Lower leg skin (tissue), 3 donors: ENCODE results near the gene CTSS.

Source experiments
- CTCF ChIP-seq, 3 donors: fragments of 450-650 bp; IDR thresholded peaks; one replicate each; pipeline ENCODE4 v1.5.1; 2016; ENCODE audit warnings: antibody characterized with exemption in 3 of 3, mild to moderate bottlenecking in 3 of 3, moderate library complexity in 2 of 3
- POLR2A ChIP-seq, 2 donors: fragments of 450-650 bp; IDR thresholded peaks; one replicate each; pipeline ENCODE4 v1.6.1; 2016 to 2017; ENCODE audit warnings: antibody characterized with exemption in 2 of 2, mild to moderate bottlenecking in 1 of 2, moderate library complexity in 1 of 2

- no peak for TF ChIP-seq CTCF (IDR thresholded peaks at IDR 0.05)
- no peak for TF ChIP-seq POLR2A (IDR thresholded peaks at IDR 0.05)
These were observed 16.5 kb downstream of the CTSS start for GRCh38 chr1:150748878-150749719.
